A204.1 (cell line): ENCODE measurements around the gene TRAK2.
"Not testable (repeated sequence)": the region's sequence is repeated elsewhere in the genome, so short reads cannot be mapped to it uniquely, and the experiment has no call there.

Source experiments
- FAIRE-seq: peaks from 2 replicates; lab custom pipeline; 2012; peaks lifted over from hg19 to GRCh38; lab: Jason Lieb, UNC

The TRAK2 gene

GRCh38 chr2:201413552-201413951 is 37.7 kb downstream of the TRAK2 start:
- FAIRE-seq, result no peak

GRCh38 chr2:201413143-201413542 is 38.1 kb downstream of the TRAK2 start:
- no peak for FAIRE-seq

GRCh38 chr2:201411421-201411820 is 39.8 kb downstream of the TRAK2 start:
- no peak for FAIRE-seq

GRCh38 chr2:201408931-201409330 is 42.3 kb downstream of the TRAK2 start:
- no peak for FAIRE-seq

GRCh38 chr2:201407265-201407664 is 44.0 kb downstream of the TRAK2 start:
- no peak for FAIRE-seq

GRCh38 chr2:201406077-201406662 is 45.1 kb downstream of the TRAK2 start:
- no peak for FAIRE-seq

GRCh38 chr2:201404699-201405280 is 46.5 kb downstream of the TRAK2 start:
- FAIRE-seq, result no peak

- FAIRE-seq, result no peak
These were observed 47.4 kb downstream of the TRAK2 start for GRCh38 chr2:201403880-201404279.

GRCh38 chr2:201402651-201403562 is 48.4 kb downstream of the TRAK2 start:
- no peak for FAIRE-seq

- FAIRE-seq, result no peak
These were observed 49.4 kb downstream of the TRAK2 start for GRCh38 chr2:201401815-201402214.

GRCh38 chr2:201396595-201396994 is 54.7 kb downstream of the TRAK2 start:
- no peak for FAIRE-seq

- FAIRE-seq, result no peak
These were observed 68.1 kb downstream of the TRAK2 start for GRCh38 chr2:201383136-201383535.

- FAIRE-seq, result no peak
These were observed 72.5 kb downstream of the TRAK2 start for GRCh38 chr2:201378496-201379397.

GRCh38 chr2:201377218-201377617 is 74.0 kb downstream of the TRAK2 start:
- no peak for FAIRE-seq

- FAIRE-seq, result no peak
These were observed 81.5 kb downstream of the TRAK2 start for GRCh38 chr2:201369775-201370174.

- FAIRE-seq, result not testable (repeated sequence)
These were observed 81.9 kb downstream of the TRAK2 start for GRCh38 chr2:201369318-201369717.

- FAIRE-seq, result no peak
These were observed 85.1 kb downstream of the TRAK2 start for GRCh38 chr2:201366146-201366545.

- FAIRE-seq, result peak; percentile 9
These were observed 87.2 kb downstream of the TRAK2 start for GRCh38 chr2:201363857-201364560.

- no peak for FAIRE-seq
These were observed 88.9 kb downstream of the TRAK2 start for GRCh38 chr2:201362396-201362795.

- FAIRE-seq, result no peak
These were observed 90.1 kb downstream of the TRAK2 start for GRCh38 chr2:201361078-201361733.

- no peak for FAIRE-seq
These were observed 91.0 kb downstream of the TRAK2 start for GRCh38 chr2:201360256-201360655.
